Stimulated activated CD4-positive, alpha-beta T cell treated with anti-CD3 and anti-CD28 coated beads, Interleukin-2, amount 100 ng/mL, for 48 hours (primary cell): ENCODE measurements around the gene RFX1.

Experiments used
- DNase-seq, 2 donors: peaks; one replicate each; pipeline ENCODE4 v3.0.0-alpha.2; 2020

Gene RFX1

DNA sequence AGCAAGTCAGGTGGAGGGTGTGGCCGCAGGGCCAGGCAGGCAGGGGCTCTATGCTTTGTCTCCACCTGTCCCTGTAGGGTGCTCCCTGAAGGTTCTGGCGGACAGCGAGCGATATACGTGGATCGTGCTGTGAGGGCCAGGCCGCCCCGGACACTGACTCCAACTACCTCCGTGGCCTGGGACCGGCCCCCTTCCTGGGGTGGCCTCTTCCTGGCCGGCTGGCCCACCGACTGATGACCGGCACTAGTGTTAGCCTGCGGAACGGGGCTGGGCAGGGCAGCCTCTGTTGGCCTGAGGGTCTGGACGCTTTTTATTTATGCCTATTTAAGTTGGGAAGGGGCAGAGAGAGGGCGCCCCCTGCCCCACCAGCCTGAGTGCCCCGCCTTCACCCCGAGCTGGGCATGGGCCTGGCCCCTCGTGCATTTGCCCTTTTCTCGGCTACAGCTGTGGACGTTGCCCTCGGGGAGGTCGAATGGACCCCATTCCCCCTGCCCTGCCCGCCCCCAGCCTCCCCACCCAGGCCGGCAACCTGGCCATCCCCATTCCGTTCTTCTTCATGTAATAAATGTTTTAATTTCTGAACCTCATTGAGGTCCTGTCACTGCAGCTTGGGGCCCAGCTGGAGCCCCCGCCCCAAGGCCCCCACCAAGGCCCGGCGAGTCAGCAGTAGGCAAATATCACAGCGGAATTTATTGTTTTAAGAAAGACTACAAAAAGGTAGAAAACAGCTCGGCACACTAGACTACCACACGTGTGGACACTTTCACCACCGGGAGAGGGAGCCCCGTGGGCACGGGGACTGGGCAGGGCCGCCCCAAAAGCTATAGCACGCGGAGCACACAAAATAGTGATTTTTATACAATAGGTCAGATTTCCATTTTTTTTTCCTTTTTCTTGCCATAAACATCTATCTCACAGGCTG lies 45.0 kb downstream of the RFX1 start:
- DNase-seq = no peak

DNA sequence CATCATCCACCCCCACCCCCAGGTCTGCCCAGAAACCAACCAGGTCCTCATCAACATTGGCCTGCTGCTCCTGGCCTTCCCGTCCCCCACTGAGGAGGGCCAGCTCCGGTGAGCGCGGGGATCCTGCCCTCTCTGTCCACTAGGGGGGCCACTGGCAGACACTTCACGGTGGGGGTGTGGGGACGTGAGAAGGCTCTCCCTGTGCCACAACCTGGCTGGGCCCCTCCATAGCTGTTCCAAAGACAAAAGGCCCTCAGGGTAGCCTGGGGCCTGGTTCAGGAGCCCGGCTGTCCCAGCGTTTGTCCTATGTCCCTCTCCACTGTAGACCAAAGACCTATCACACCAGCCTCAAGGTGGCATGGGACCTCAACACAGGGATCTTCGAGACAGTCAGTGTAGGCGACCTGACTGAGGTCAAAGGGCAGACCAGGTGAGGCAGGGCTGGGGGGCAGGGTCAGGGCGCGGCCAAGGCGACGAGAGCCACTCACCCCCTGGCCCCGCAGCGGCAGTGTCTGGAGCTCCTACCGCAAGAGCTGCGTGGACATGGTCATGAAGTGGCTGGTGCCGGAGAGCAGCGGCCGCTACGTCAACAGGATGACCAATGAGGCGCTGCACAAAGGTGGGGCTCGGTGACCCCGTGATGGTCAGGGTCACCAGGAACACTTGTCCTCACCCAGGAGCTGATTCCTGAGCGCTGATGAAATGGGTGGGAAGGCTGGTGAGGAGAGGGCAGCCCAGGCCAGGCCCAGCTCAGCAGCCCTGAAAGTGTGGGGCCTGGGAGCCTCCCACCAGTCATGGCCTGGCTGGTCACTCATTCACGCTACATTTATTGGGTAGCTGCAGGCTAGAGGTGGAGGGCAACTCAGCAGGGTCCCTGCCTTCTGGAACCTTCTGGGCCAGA lies 45.9 kb downstream of the RFX1 start:
- no peak for DNase-seq

DNA sequence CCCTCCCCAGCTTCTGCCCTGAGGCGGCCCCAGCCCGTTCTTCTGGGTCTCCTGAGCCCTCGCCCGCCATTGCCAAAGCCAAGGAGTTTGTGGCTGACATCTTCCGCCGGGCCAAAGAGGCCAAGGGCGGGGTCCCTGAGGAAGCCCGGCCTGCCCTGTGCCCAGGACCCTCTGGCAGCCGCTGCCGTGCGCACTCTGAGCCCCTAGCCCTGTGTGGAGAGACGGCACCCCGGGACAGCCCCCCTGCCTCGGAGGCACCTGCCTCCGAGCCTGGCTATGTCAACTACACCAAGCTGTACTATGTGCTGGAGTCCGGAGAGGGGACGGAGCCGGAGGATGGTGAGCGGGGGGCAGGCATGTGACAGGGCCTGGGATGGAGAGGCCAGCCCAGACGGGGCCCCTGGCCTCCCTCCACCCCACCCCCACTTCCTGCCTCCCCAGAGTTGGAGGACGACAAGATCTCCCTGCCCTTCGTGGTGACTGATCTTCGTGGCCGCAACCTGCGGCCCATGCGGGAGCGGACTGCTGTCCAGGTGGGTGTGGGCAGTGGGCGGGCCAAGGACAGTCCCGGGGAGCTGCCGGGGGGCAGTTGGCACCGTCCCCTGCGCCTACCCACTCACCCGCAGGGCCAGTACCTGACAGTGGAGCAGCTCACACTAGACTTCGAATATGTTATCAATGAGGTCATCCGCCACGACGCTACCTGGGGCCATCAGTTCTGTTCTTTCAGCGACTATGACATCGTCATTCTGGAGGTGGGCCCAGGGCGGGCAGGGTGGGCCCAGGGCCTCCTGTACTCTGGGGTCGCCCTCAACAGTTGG lies 46.8 kb downstream of the RFX1 start:
- no peak for DNase-seq

- DNase-seq = no peak
Measured at GRCh38 chr19:13958043-13958442, 48.1 kb downstream of the RFX1 start.

DNA sequence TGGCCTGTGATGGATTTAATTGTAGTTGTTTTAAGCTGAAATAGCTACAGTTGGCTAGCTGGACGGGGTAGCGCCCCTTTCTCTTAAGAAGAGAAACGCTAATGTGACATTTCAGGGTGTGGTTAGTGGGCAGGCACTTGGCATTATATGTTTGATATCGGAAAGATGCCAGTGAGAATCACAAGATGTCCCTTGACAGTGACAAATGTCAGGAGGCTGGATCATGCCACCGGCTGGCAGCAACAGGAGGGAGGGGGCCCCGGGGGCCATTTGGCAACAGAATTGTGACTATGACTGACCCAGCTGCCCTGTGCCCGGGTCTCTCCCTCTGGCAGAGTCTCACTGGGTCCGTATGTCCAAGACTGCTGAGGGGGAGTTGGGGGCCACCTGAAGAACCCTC lies 49.1 kb downstream of the RFX1 start:
- DNase-seq = no peak

GRCh38 chr19:13956365-13956744 lies 49.8 kb downstream of the RFX1 start:
- no peak for DNase-seq

- DNase-seq = no peak
Measured at GRCh38 chr19:13955662-13956364, 50.3 kb downstream of the RFX1 start.

DNA sequence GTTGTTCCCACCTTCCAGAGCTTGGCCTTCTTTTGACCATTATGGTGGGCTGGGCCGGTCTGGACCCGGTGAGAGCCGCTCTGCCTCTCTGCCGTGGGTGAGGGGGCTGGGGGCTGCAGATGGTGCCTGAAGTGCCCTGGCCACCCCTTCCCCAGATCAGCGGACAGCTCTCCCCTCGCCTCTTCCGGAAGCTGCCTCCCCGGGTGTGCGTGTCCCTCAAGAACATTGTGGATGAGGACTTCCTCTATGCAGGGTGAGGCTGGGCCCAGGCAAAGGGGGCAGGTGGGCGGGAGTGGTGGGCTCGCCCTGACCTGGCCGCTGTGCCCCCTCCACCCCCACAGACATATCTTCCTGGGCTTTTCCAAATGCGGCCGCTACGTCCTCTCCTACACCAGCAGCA lies 51.9 kb downstream of the RFX1 start:
- no peak for DNase-seq

DNA sequence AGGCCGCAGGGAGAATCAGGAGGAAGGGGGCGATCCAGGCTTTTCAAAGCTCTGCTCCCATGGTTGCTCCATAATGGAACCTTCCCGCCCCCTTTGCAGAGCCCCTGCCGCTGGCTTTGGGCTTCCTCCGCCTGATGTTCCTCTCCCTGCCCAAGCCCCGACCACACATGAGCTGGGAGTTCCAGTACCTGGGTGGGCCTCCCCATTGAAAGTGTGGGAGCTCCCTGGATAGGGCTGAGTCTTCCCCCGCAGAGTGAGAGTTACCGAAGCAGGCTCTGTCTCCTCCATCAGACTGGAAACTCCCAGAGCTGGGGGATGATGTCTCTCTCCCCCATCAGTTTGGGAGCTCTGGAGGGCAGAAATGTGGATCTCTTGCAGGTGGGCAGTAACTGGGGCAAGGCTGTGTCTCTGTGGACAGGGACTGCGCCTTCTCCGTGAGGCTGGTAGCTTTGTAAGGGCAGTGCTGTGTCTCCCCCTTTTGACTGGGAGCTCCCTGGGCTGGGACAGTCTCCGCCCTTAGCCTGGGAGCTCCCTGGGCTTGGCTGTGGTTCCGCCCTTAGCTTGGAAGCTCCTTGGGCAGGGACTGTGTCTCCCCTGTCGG lies 53.1 kb downstream of the RFX1 start:
- no peak for DNase-seq

DNA sequence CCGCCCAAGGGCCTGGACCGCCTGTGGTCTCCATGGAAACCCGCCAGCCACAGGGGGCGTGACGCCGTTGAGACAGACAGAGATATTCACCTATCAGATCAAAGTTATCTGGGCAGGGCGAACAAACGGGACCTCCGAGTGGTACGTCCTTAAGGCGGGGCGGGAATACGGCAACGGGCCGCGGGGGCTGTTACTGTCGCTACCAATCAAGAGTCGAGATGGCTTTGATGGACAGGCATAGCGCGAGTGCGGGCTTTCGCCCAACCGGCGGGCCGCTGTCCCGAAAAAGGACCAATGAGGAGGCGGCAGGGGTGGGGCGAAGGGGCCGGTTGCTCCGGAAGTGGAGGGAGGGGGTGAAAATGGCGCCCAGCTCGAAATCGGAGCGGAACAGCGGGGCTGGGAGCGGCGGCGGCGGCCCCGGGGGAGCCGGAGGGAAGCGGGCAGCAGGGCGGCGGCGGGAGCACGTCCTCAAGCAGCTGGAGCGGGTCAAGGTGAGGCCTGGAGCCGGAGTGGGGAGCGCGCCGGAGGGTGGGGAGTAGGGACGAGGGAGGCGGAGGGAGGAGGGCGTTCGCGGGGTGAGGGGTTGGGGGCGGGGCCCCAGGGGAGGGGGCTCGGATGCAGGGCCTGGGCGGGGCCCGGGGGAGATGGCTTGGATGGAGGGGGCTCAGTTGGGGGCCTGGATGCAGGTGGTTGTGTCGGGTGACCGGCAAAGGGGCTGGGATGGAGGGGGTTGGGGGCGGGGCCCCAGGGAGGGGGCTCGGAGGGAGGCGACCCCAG lies 53.8 kb downstream of the RFX1 start, which contains the start of gene DCAF15:
TSS of gene DCAF15 (plus strand) at position 356 of the 777 bp plus-strand sequence. CDS start at position 360, 4 bp downstream.
- DNase-seq = peak; percentile 96 to 98

GRCh38 chr19:13951799-13952153 lies 54.3 kb downstream of the RFX1 start:
- DNase-seq = no peak

DNA sequence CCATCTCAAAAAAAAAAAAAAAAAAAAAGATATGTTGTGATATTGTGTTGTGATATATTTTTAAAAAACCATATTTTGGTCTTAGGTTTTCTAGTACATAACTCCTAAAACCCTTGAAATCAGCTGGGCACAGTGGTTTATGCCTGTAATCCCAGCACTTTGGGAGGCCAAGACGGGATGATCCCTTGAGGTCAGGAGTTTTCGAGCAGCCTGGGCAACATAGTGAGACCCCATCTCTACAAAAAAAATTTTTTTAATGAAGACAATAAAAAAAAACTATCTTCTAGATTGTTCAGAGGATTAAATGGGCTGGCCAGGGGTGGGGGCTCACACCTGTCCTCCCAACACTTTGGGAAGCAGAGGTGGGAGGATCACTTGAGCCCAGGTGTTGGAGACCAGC lies 55.1 kb downstream of the RFX1 start:
- DNase-seq = no peak

DNA sequence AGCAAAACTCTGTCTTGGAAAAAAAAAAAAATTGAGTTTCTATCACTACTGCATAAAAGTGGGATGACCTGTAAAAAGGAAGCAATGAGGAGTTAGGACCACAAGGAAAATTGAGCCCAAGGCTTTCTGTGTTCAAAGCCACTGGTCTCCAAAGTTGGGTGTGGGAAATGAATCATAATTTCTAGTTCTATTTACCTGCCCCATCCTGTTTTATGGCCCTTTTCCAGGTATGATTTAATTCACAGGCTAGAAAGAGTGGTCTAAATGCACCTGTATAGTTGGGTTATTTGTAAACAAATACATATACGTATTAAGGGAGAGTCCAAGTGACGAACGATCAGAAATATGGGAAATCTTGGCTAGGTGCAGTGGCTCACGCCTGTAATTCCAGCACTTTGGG lies 59.7 kb downstream of the RFX1 start:
- DNase-seq = no peak

DNA sequence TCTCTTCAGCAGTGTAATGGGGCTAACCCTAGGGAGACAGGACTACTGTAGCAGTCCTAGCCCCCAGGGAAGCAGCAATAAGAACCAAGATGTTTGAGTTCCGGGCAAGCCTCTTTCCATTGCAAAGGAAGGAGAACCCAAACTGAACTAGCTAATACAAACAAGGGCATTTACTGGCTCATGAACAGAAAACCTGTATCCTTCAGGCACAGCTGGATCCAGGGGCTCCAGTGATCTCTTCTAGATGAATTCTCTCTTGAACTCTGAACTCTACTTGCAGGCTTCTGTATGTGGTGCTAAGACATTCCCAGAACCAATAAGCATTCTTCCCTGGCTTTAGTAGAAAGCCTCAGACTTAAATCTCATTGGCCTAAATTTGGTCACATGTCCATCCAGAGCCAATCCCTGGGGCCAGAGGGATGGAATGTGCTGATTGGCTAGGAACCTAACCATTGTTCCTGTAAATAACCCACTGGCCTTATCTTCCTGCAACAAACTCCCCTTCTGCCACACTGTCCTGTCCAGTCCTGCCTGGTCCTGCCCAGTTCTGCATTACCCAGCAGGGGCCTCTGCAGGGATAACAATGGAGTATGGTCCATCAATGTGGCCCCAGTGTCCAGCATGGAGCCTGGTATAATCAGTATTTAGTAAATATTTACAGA lies 64.0 kb downstream of the RFX1 start:
- no peak for DNase-seq

DNA sequence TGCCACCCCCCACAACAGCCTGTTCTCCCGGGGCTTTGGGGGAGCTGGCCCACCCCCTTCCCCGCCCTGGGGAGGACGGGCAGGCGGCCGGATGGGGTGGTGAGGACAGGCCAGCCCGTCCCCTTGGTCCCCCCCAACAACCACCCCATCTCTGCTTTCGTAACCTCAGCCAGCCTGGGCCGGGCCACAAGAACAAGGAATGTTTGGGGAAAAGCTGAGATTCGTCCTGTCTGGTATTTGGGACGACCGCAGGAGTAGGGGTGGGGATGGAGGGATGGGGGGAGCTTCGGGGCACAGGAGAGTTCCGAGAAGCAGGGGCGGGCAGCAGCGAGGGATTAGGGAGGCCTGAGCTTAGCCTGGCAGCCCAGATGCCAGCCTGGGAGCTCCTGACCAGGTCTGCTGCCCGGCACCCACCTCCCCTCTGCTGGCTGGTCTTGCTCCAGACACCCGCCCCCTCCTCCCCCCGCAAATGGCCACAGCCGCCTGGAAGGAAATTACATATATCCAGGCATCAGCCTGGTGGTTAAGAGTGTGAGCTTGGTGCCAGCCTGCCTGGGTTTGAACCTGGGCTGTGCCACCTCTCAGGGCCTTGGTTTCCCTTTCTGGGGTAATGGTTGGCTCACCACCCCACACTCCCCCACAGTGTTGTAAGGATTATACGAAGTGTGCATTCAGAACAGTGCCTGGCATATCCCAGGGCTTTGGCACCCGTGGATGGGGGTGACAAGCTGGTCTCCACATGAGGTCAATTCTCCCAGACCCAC lies 67.6 kb downstream of the RFX1 start, which contains the start of gene PODNL1:
TSS of gene PODNL1 (minus strand) at position 117 of the 764 bp plus-strand sequence. CDS start 236 bp downstream, outside the sequence.
- DNase-seq = no peak

GRCh38 chr19:13937479-13938300 lies 68.4 kb downstream of the RFX1 start:
- no peak for DNase-seq

GRCh38 chr19:13935765-13936510 lies 70.2 kb downstream of the RFX1 start:
- DNase-seq = no peak

GRCh38 chr19:13934785-13935109 lies 71.4 kb downstream of the RFX1 start:
- DNase-seq = no peak
